HFFc6 (cell line): ENCODE results near the gene PDGFC. TPM values are rescaled to one million over a fixed set of nuclear protein-coding genes. Genes with fewer than 3 reads are reported as not detected.

Source experiments
- DNase-seq: peaks from one replicate; pipeline ENCODE4 v3.0.0-alpha.2; 2018
- H3K27ac Mint-ChIP-seq: 2 replicates; pipeline ENCODE4 v1.8.0; 2020; ENCODE audit warnings: mild to moderate bottlenecking, mixed read lengths
- H3K27me3 Mint-ChIP-seq: 2 replicates; pipeline ENCODE4 v1.8.0; 2021; ENCODE audit warnings: mild to moderate bottlenecking, moderate library complexity, mixed read lengths; ENCODE audit not compliant: insufficient read depth
- H3K36me3 Mint-ChIP-seq: 2 replicates; pipeline ENCODE4 v1.8.0; 2021; ENCODE audit warnings: low read depth, mixed read lengths
- H3K4me1 Mint-ChIP-seq: 2 replicates; pipeline ENCODE4 v1.8.0; 2020; ENCODE audit warnings: low read depth, mixed read lengths
- H3K4me3 Mint-ChIP-seq: 2 replicates; pipeline ENCODE4 v1.8.0; 2020; ENCODE audit warnings: mild to moderate bottlenecking, moderate library complexity, mixed read lengths
- H3K9me3 Mint-ChIP-seq: 2 replicates; pipeline ENCODE4 v1.8.0; 2020; ENCODE audit warnings: mild to moderate bottlenecking, mixed read lengths
- total RNA-seq, 6 experiments: library from RNA; stranded (reverse); fragmentation: NEBNext Ultra II Directional; extraction: Animal tissue kit (Norgen Biotek cat#: 25700); gene quantifications; 2 replicates in 1 of 6; 3 replicates in 5 of 6; pipeline ENCODE4 v1.2.3, GENCODE V29; 2021
- TF ChIP-seq, protein P1 (sequence below): fragments of 200-600 bp; sonication (generic); IDR thresholded peaks from 2 replicates; pipeline ENCODE4 v1.5.0; 2021; ENCODE audit warnings: antibody characterized with exemption, mild to moderate bottlenecking

PDGFC gene
- total RNA-seq, 6 experiments from 2014 or later = 71.5 to 112 (median 76.1) TPM

DNA sequence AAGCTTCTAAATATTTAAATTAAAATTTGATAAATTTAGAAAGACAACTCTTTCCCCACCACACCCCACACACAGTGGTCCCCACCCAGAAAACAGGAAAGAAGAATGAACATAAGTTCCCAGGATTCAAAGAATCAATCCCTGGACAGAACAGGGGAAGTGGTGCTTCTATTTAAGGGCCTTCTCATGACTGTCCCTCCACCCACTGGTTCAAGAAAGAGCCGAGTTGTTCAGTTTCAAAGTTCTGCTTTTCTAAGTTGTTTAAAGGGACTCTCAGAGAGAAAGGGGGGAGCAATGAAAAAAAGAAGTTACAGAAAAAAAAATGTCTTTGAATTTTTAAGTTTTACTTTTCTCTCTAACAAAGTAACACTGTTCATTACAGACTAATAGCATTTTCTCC, 195.8 kb downstream of the PDGFC start:
- Mint-ChIP-seq H3K27me3 (no peaks in the 10 kb centered on the region; the same call in 1 of the 2 replicates), H3K4me3 (peak overlapping the region; percentile 77), H3K27ac (peak overlapping the region; percentile 85), H3K4me1 (peaks cover 69% of the 10 kb centered on the region), H3K36me3 (peaks cover 11% of the 10 kb centered on the region), H3K9me3 (no peaks in the 10 kb centered on the region)
- no peak for DNase-seq
- TF ChIP-seq, protein P1, sequence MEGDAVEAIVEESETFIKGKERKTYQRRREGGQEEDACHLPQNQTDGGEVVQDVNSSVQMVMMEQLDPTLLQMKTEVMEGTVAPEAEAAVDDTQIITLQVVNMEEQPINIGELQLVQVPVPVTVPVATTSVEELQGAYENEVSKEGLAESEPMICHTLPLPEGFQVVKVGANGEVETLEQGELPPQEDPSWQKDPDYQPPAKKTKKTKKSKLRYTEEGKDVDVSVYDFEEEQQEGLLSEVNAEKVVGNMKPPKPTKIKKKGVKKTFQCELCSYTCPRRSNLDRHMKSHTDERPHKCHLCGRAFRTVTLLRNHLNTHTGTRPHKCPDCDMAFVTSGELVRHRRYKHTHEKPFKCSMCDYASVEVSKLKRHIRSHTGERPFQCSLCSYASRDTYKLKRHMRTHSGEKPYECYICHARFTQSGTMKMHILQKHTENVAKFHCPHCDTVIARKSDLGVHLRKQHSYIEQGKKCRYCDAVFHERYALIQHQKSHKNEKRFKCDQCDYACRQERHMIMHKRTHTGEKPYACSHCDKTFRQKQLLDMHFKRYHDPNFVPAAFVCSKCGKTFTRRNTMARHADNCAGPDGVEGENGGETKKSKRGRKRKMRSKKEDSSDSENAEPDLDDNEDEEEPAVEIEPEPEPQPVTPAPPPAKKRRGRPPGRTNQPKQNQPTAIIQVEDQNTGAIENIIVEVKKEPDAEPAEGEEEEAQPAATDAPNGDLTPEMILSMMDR = no peak

DNA sequence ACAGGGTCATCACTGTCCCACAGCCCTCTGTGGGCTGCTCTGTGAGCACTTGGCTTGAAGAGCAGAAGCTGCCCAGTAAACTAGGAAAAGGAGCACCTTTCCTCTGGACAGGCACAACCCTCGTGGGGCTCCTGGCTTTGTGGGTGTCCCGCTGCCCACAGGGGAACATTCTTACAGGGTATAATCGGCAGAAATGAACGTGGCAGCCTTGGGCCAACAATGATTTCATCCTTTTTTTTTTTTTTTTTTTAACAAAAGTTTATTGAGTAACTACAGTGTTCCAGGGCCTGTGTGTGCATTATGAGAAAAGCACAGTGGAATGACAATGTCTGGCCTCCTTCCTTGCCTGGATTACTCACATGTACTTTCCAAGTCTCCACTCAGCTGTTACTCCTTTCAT, 197.2 kb downstream of the PDGFC start:
- TF ChIP-seq, protein P1 = no peak
- H3K27me3 Mint-ChIP-seq = no peaks in the 10 kb centered on the region; the same call in 1 of the 2 replicates
- peaks cover 13% of the 10 kb centered on the region for H3K36me3 Mint-ChIP-seq
- peaks cover 83% of the 10 kb centered on the region for H3K4me1 Mint-ChIP-seq
- peak; percentile 88 for DNase-seq
- no peaks in the 10 kb centered on the region for H3K9me3 Mint-ChIP-seq
- peak overlapping the region; percentile 87 for H3K27ac Mint-ChIP-seq
- peak overlapping the region; percentile 77 for H3K4me3 Mint-ChIP-seq

DNA sequence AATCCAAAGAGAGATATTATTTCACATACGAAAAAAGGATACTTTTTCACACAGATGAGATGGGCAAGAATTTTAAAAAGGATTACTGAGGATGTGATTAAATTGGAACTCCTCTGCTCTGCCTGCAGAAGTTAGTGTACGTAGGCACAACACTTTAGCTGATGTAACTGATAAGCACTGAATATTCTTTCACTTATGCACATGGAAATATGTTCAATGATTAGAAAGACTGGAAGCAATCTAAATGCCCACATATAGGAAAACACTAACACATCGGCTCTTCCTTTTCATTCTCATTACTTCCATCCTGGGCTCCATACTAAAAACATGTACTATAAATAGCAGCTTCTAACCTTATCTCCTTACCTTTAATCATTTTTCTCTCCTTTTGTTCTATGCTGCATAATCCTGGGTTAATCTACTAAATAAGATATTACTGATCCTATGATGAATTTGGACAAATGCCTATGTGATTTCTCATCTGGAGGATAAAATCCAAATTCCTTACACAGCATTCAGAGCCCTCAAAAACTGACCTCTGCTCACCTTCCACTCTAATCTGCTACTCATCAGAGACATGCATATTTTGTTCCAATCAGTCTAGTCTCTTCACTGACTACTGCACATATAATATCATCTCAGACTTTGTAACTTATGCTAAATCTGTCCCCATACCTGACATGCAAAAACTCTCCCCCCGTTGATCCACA, 197.8 kb downstream of the PDGFC start:
- peak overlapping the region; percentile 87 for H3K27ac Mint-ChIP-seq

DNA sequence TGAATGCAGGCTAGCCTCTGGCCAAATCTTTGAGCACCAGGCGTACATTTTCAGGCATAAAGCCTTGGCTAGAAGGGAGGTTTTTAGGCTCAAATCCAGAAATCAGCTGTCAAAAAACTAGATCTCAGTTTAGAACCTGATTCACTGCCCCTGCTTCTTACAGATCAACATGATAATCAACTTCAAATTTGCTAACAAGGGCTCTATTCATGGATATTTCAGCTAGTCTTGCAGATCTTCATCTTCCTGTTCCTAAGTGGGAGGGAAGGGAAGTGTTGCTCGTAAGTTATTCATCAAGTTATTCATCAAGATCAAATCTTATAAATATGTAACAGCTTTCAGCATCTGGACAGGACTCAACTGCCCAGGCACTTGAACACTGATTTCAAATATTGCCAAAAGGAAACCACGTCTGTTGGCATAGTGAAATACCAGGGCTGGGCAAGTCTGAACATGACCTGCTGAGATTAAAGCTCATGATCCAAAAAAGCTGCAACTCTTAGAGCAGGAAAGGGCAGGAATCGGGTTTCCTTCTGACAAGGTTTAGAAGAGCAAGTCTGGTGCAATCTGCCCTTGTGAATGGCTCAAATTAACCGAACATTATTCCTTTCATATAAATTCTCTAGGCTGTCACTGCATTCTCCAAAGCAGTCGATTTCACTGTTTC, 200.3 kb downstream of the PDGFC start:
- Mint-ChIP-seq H3K27ac (peak overlapping the region; percentile 87), H3K9me3 (no peaks in the 10 kb centered on the region), H3K27me3 (no peaks in the 10 kb centered on the region), H3K4me1 (peaks cover 94% of the 10 kb centered on the region), H3K36me3 (peaks cover 37% of the 10 kb centered on the region), H3K4me3 (peak overlapping the region; percentile 63)
- TF ChIP-seq, protein P1 = no peak
- peak; percentile 77 for DNase-seq

More for the DNA sequence above, 197.8 kb downstream of the PDGFC start:
- Mint-ChIP-seq H3K4me1 (peaks cover 84% of the 10 kb centered on the region), H3K36me3 (peaks cover 13% of the 10 kb centered on the region), H3K4me3 (peak overlapping the region; percentile 77), H3K27me3 (no peaks in the 10 kb centered on the region; the same call in 1 of the 2 replicates), H3K9me3 (no peaks in the 10 kb centered on the region)
- DNase-seq = peak; percentile 72
- TF ChIP-seq, protein P1 = no peak

DNA sequence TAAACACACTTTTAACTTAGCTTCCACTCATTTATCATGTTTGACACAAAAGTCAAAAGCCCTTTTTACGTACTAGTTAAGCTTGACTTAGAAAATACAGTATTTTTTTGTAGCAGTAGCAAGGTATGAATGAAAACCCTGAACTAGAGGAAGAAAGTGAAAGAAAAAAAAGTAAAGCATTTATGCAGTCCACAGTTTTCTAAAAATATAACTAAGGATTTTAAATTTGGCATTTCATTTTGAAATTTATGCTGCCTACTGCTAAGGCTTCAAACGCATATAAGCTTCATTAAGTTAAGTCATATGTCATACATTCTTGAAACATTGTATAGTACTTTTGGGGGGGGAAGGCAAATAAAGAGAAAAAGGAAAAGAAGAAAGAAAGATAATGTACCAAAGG, 201.5 kb downstream of the PDGFC start:
- no peak for DNase-seq
- Mint-ChIP-seq H3K36me3 (peaks cover 39% of the 10 kb centered on the region), H3K27ac (peak overlapping the region; percentile 87), H3K9me3 (no peaks in the 10 kb centered on the region), H3K4me1 (peaks cover 94% of the 10 kb centered on the region), H3K4me3 (peak overlapping the region; percentile 63), H3K27me3 (no peaks in the 10 kb centered on the region)
- TF ChIP-seq, protein P1 = no peak
